Gastroesophageal sphincter (tissue), 4 donors: ENCODE measurements around the gene SMYD2. TPM values are rescaled to one million over a fixed set of nuclear protein-coding genes. Genes with fewer than 3 reads are reported as not detected.

ENCODE experiments used
- ATAC-seq: fragments of 150-250 bp; one replicate; pipeline ENCODE4 v1.9.1; 2016; ENCODE audit warnings: mild to moderate bottlenecking, moderate library complexity
- H3K27ac ChIP-seq, 4 donors: fragments of 200-600 bp; sonication (generic) in 3 of 4; 1 replicate in 3 of 4; 2 replicates in 1 of 4; pipeline ENCODE4 v1.5.1; 2016 to 2019
- H3K27me3 ChIP-seq: fragments of 200-600 bp; sonication (generic); one replicate; pipeline ENCODE4 v1.5.1; 2019
- H3K36me3 ChIP-seq, 2 donors: fragments of 200-600 bp; sonication (generic); one replicate each; pipeline ENCODE4 v1.5.1; 2019; ENCODE audit warnings: control low read depth in 1 of 2
- H3K4me1 ChIP-seq, 3 donors: fragments of 200-600 bp; sonication (generic); 1 replicate in 2 of 3; 2 replicates in 1 of 3; pipeline ENCODE4 v1.5.1; 2016 to 2019; ENCODE audit warnings: control low read depth in 2 of 3
- H3K4me3 ChIP-seq, 2 donors: fragments of 200-600 bp; sonication (generic); one replicate each; pipeline ENCODE4 v1.5.1; 2019; ENCODE audit warnings: mild to moderate bottlenecking in 1 of 2, moderate library complexity in 1 of 2
- H3K9me3 ChIP-seq, 3 donors: fragments of 200-600 bp; sonication (generic); one replicate each; pipeline ENCODE4 v1.5.1; 2017 to 2019; ENCODE audit warnings: control low read depth in 2 of 3
- EP300 ChIP-seq: sonication (generic); formaldehyde crosslinking; IDR thresholded peaks from one replicate; pipeline ENCODE4 v1.6.1; 2017; ENCODE audit warnings: antibody characterized with exemption, mild to moderate bottlenecking
- POLR2A ChIP-seq, 2 donors: fragments of 450-650 bp; IDR thresholded peaks; one replicate each; pipeline ENCODE4 v1.6.1; 2017; ENCODE audit warnings: antibody characterized with exemption in 2 of 2, mild to moderate bottlenecking in 2 of 2, moderate library complexity in 1 of 2
- POLR2AphosphoS5 ChIP-seq: sonication (generic); formaldehyde crosslinking; IDR thresholded peaks from one replicate; pipeline ENCODE4 v1.6.1; 2017; ENCODE audit warnings: antibody characterized with exemption
- WGBS, 2 donors: methylation state at CpG; one replicate each; pipeline ENCODE4 v1.1.5; 2018; ENCODE audit warnings: low coverage in 1 of 2; 5-methylcytosine and 5-hydroxymethylcytosine counted together
- total RNA-seq, 4 donors: library from RNA; depleted of rRNA; stranded (reverse); fragments of >200 nt; gene quantifications; one replicate each; pipeline ENCODE4 v1.1.0, GENCODE V29; 2016
- TF ChIP-seq, protein P1 (sequence below), 4 experiments: fragments of 200-600 bp in 2 of 4; fragments of 450-650 bp in 2 of 4; sonication (generic) in 1 of 4; IDR thresholded peaks; one replicate each; pipeline ENCODE4 v1.5.1; 2017 to 2019; ENCODE audit warnings: antibody characterized with exemption in 4 of 4, mild to moderate bottlenecking in 2 of 4, moderate library complexity in 2 of 4

The SMYD2 gene
- total RNA-seq, 4 donors from 2014 or later, result 12.0 to 30.3 (median 20.5) TPM

DNA sequence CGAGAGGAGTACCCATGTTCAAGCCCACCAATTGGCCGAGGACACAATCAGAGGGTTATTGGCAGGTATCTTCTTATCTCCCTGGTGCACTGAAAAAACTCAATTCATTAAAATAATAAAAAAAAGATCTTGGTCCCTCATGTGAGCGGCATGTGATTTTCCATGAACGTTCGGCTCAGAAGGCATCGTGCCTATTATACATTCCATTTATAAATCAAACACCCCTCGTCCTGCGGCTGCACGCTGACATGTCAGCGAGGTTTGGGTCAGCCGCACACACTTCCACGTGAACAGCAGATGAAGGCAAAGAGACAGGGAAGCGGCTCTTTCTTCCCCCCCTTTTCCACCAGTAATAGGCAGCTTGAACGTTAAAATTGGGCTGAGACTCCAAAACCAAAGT lies 31.3 kb upstream of the SMYD2 start:
- Histone ChIP-seq H3K9me3 (peaks cover 0 to 1% (median 0%) of the 10 kb centered on the region in 3 donors), H3K36me3 (no peaks in the 10 kb centered on the region), H3K4me1 (no peaks in the 10 kb centered on the region), H3K4me3 (no peak overlapping the region), H3K27ac (no peak overlapping the region), H3K27me3 (peaks cover 5% of the 10 kb centered on the region)
- no peak for ATAC-seq
- WGBS, 2 donors, result 95 to 98% methylated on average over 8 to 14 of the region's 14 CpGs
- TF ChIP-seq EP300, result no peak
- TF ChIP-seq POLR2A (IDR thresholded peaks at IDR 0.05), result no peak
- TF ChIP-seq POLR2AphosphoS5, result no peak
- TF ChIP-seq, protein P1, sequence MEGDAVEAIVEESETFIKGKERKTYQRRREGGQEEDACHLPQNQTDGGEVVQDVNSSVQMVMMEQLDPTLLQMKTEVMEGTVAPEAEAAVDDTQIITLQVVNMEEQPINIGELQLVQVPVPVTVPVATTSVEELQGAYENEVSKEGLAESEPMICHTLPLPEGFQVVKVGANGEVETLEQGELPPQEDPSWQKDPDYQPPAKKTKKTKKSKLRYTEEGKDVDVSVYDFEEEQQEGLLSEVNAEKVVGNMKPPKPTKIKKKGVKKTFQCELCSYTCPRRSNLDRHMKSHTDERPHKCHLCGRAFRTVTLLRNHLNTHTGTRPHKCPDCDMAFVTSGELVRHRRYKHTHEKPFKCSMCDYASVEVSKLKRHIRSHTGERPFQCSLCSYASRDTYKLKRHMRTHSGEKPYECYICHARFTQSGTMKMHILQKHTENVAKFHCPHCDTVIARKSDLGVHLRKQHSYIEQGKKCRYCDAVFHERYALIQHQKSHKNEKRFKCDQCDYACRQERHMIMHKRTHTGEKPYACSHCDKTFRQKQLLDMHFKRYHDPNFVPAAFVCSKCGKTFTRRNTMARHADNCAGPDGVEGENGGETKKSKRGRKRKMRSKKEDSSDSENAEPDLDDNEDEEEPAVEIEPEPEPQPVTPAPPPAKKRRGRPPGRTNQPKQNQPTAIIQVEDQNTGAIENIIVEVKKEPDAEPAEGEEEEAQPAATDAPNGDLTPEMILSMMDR (IDR thresholded peaks at IDR 0.05), result no peak

DNA sequence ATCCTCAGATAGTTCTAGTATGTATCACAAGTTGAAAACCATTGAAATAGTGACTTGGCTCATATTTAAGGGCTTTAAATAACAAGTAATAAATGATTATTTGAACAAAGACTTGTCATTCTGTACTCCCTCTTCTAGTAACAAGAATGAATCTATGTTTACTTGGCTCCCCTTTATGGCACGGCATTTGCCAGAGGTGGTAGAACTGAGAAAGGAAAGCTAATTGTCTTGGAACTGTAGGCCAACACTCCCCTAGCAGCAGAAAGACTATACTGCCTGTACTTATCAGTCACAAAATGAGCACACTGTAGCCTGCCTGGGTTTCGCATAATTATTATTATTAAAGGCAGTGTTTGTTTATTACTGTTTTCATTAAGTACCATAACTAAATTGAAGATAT lies 29.6 kb upstream of the SMYD2 start:
- Histone ChIP-seq H3K4me1 (no peaks in the 10 kb centered on the region), H3K36me3 (no peaks in the 10 kb centered on the region), H3K27me3 (peaks cover 8% of the 10 kb centered on the region), H3K4me3 (no peak overlapping the region), H3K9me3 (peaks cover 0 to 16% (median 0%) of the 10 kb centered on the region in 3 donors), H3K27ac (no peak overlapping the region)
- 42 to 58% methylated on average over 2 of the region's 2 CpGs for WGBS, 2 donors
- ATAC-seq, result no peak
- TF ChIP-seq, protein P1 (IDR thresholded peaks at IDR 0.05), result no peak
- TF ChIP-seq POLR2AphosphoS5, result no peak
- TF ChIP-seq EP300, result no peak
- no peak for TF ChIP-seq POLR2A (IDR thresholded peaks at IDR 0.05)

DNA sequence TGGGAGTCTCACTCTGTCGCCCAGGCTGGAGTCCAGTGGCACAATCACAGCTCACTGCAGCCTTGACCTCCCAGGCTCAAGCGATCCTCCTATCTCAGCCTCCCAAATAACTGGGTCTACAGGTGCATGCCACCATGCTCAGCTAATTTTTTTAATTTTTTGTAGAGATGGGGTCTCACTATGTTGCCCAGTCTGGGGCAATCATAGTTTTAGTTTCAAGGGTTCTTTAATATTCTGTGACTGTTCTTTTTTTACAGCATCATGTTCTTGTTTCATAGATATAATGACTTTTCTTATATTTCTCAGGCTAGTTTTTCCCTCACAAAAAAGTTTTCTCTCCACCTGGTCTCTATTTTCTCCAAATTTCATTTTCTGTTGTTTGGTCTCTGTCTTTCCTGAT lies 25.4 kb upstream of the SMYD2 start:
- 77 to 100% methylated on average over 2 of the region's 2 CpGs for WGBS, 2 donors
- no peak overlapping the region for H3K4me3 ChIP-seq
- H3K4me1 ChIP-seq, result no peaks in the 10 kb centered on the region
- H3K27ac ChIP-seq, result no peak overlapping the region
- TF ChIP-seq POLR2AphosphoS5, result no peak
- no peak for TF ChIP-seq EP300
- no peak for TF ChIP-seq POLR2A (IDR thresholded peaks at IDR 0.05)
- TF ChIP-seq, protein P1 (IDR thresholded peaks at IDR 0.05), result no peak
- H3K36me3 ChIP-seq, result no peaks in the 10 kb centered on the region
- H3K27me3 ChIP-seq, result peaks cover 20% of the 10 kb centered on the region
- no peak for ATAC-seq
- peaks cover 0 to 16% (median 0%) of the 10 kb centered on the region in 3 donors for H3K9me3 ChIP-seq

DNA sequence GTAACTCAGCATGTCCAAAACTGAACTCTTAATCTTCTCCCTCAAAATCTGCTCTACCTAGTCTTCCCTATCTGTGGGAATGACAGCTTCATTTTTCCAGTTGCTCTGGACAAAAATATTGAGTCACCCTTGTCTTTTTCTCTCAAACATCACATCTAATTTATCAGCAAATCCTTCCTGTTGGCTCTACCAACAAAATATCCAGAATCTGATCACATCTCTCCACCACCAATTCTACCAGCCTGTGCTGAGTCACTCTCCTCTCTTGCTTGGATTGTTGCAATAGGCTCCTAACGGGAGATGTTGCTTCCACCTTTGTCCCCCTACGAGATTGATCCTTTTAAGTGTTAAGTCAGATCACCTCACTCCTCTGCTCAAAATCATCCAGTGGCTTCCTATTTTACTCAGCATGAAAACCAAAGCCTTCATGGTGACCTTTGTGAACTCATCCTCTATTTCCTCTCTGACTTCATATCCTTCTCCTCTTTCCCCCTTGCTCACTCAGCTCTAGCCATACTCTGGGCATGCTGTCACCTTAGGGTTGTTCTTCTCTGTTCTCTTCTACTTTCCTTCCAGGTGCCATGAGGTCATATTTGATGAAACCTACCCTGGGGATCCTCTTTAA lies 21.5 kb upstream of the SMYD2 start:
- no peak overlapping the region for H3K27ac ChIP-seq
- H3K9me3 ChIP-seq, result peaks cover 0 to 16% (median 0%) of the 10 kb centered on the region in 3 donors
- H3K4me1 ChIP-seq, result peaks cover 0 to 5% (median 0%) of the 10 kb centered on the region in 3 donors
- no peak overlapping the region for H3K4me3 ChIP-seq
- 57 to 63% methylated on average over 2 of the region's 2 CpGs for WGBS, 2 donors
- TF ChIP-seq POLR2AphosphoS5 (no peak), EP300 (no peak), POLR2A (IDR thresholded peaks at IDR 0.05) (no peak)
- TF ChIP-seq, protein P1 (IDR thresholded peaks at IDR 0.05), result no peak
- no peaks in the 10 kb centered on the region for H3K36me3 ChIP-seq
- ATAC-seq, result no peak
- H3K27me3 ChIP-seq, result peaks cover 42% of the 10 kb centered on the region

DNA sequence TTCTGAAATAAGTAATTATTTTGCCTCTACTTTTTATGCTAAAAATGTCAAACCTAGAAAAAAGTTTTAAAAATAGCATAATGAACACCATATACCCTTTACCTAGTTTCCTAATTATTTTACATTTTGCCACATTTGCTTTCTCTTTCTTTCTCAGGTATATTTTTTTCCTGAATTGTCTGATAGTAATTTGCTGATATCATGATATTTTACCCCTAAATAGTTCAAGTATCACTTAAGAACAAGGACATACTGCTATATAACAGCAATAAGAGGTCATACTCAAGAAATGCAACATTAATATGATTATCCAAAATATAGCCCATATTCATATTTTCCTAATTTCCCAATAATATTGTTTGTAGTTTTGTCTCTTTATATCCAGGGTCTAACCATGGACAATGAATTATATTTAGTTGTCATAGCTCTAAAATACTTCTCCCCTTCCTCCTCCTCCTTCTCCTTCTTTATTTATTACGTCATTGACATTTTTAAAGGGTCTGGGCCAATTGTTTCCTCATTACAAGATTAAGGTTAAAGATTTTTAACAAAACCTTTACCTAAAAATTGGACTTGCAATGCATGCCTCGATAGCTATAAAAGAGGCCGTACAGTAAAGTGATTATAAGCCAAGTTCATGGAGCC lies 20.3 kb upstream of the SMYD2 start:
- H3K36me3 ChIP-seq, result no peaks in the 10 kb centered on the region
- TF ChIP-seq, protein P1 (IDR thresholded peaks at IDR 0.05), result no peak
- TF ChIP-seq POLR2A (IDR thresholded peaks at IDR 0.05), result no peak
- no peak for TF ChIP-seq EP300
- no peak for TF ChIP-seq POLR2AphosphoS5
- H3K27me3 ChIP-seq, result peaks cover 50% of the 10 kb centered on the region
- peaks cover 0 to 5% (median 0%) of the 10 kb centered on the region in 3 donors for H3K4me1 ChIP-seq
- no peak overlapping the region for H3K4me3 ChIP-seq
- no peak for ATAC-seq
- H3K9me3 ChIP-seq, result peaks cover 0 to 4% (median 0%) of the 10 kb centered on the region in 3 donors
- WGBS, 2 donors, result 79 to 96% methylated on average over 2 to 3 of the region's 3 CpGs
- H3K27ac ChIP-seq, result no peak overlapping the region
